K562 (cell line): ENCODE measurements around the gene SCNN1A. TPM values are rescaled to one million over a fixed set of nuclear protein-coding genes. Genes with fewer than 3 reads are reported as not detected.
A peak's percentile ranks its signal among the peaks of the same experiment; 100 is the strongest.

Experiments used
- ATF7 ChIP-seq: fragments of 450-650 bp; IDR thresholded peaks from 2 replicates; pipeline ENCODE4 v1.7.1; 2014; ENCODE audit warnings: mild to moderate bottlenecking, moderate library complexity
- CHD4 ChIP-seq: fragments of 200-600 bp; sonication (generic); IDR thresholded peaks from 3 replicates; pipeline ENCODE4 v1.6.1; 2012; ENCODE audit warnings: low read depth, mild to moderate bottlenecking, mixed read lengths, low read length, inconsistent platforms; ENCODE audit not compliant: insufficient read depth, insufficient replicate concordance, poor library complexity, severe bottlenecking
- CTBP1 ChIP-seq: fragments of 450-650 bp; IDR thresholded peaks from 2 replicates; pipeline ENCODE4 v1.6.1; 2016; ENCODE audit warnings: borderline replicate concordance
- FOXP1 ChIP-seq: sonication (generic); formaldehyde crosslinking; IDR thresholded peaks from 2 replicates; pipeline ENCODE4 v1.8.0; 2022; ENCODE audit warnings: mild to moderate bottlenecking, missing genetic modification reagents
- FUS ChIP-seq: fragments of 200-400 bp; formaldehyde crosslinking; optimal IDR thresholded peaks from 2 replicates; pipeline ENCODE3; 2017; ENCODE audit warnings: low read depth, low read length
- MTA3 ChIP-seq: fragments of 450-650 bp; formaldehyde crosslinking; IDR thresholded peaks from 2 replicates; pipeline ENCODE4 v1.6.1; 2017; ENCODE audit warnings: mild to moderate bottlenecking, borderline replicate concordance
- MXI1 ChIP-seq: IDR thresholded peaks from 2 replicates; pipeline ENCODE4 v1.6.1; 2011; ENCODE audit warnings: low read depth, mild to moderate bottlenecking, improper control_type of control experiment, low read length
- PHF21A ChIP-seq: fragments of 450-650 bp; IDR thresholded peaks from 2 replicates; pipeline ENCODE4 v1.6.1; 2017; ENCODE audit warnings: low read depth, borderline replicate concordance
- RAD51 ChIP-seq: fragments of 450-650 bp; IDR thresholded peaks from 2 replicates; pipeline ENCODE4 v1.7.1; 2016; ENCODE audit warnings: low read depth, mild to moderate bottlenecking, borderline replicate concordance
- RBM34 ChIP-seq: fragments of 200-400 bp; formaldehyde crosslinking; IDR thresholded peaks from 2 replicates; pipeline ENCODE4 v1.6.1; 2018; ENCODE audit warnings: low read length, borderline replicate concordance; ENCODE audit not compliant: insufficient read depth
- TCF7 ChIP-seq: sonication (generic); IDR thresholded peaks from 2 replicates; pipeline ENCODE4 v1.6.1; 2016; ENCODE audit warnings: antibody characterized with exemption, borderline replicate concordance
- THRAP3 ChIP-seq: fragments of 450-650 bp; IDR thresholded peaks from 2 replicates; pipeline ENCODE4 v1.6.1; 2016; ENCODE audit warnings: mild to moderate bottlenecking, inconsistent platforms, borderline replicate concordance
- WHSC1 ChIP-seq: IDR thresholded peaks from one replicate; pipeline ENCODE4 v1.6.1; 2012; ENCODE audit warnings: low read length, control low read depth, inconsistent platforms
- ZNF75A ChIP-seq: fragments of 450-650 bp; formaldehyde crosslinking; IDR thresholded peaks from 2 replicates; pipeline ENCODE4 v1.4.0; 2020; ENCODE audit warnings: mild to moderate bottlenecking
- ZNF766 ChIP-seq: fragments of 200-800 bp; sonication (Bioruptor generic); conservative IDR thresholded peaks from 2 replicates; pipeline ENCODE4 v1.6.1; 2016; ENCODE audit warnings: missing genetic modification characterization, missing compliant biosample characterization
- polyA plus RNA-seq, 8 experiments: library from polyadenylated mRNA; depleted of rRNA in 4 of 8; stranded (reverse) in 5 of 8; unstranded in 3 of 8; fragments of >200 nt; fragmentation: Nextera tagmentation in 2 of 8; fragmentation: Illumina TruSeq in 1 of 8; extraction: Ambion mirVana in 2 of 8; extraction: Trizol in 1 of 8; gene quantifications; 2 replicates each; pipeline versions ENCODE4 v1.2.1 to v1.2.3, GENCODE V29; 2011 to 2014; ENCODE audit warnings: inconsistent platforms in 1 of 8, missing spikeins in 1 of 8
- total RNA-seq, 7 experiments: library from RNA; depleted of rRNA in 6 of 7; stranded (reverse); fragments of >200 nt in 6 of 7; fragmentation: Illumina TruSeq in 2 of 7; extraction: Trizol in 2 of 7; gene quantifications; 2 replicates each; pipeline versions ENCODE4 v1.2.1 to v1.2.3, GENCODE V29; 2011 to 2021; ENCODE audit warnings: low replicate concordance in 1 of 7
- TF ChIP-seq, protein P1 (sequence below), 2 experiments: IDR thresholded peaks; 2 replicates each; pipeline ENCODE4 v1.6.1; 2011; ENCODE audit warnings: borderline replicate concordance in 1 of 2, control low read depth in 1 of 2, low read depth in 1 of 2, low read length in 1 of 2, mild to moderate bottlenecking in 1 of 2, mixed read lengths in 1 of 2, moderate library complexity in 1 of 2; ENCODE audit not compliant: insufficient read depth in 1 of 2, insufficient read length in 1 of 2, poor library complexity in 1 of 2, severe bottlenecking in 1 of 2; ENCODE audit errors: extremely low read depth in 1 of 2
- TF ChIP-seq, protein P2 (sequence below), 2 experiments: fragments of 150-350 bp in 1 of 2; IDR thresholded peaks; 2 replicates each; pipeline ENCODE4 v1.6.1; 2012 to 2016; ENCODE audit warnings: low read depth in 2 of 2, low read length in 2 of 2, mild to moderate bottlenecking in 1 of 2, moderate library complexity in 1 of 2
- TF ChIP-seq, protein P3 (sequence below): sonication (generic); formaldehyde crosslinking; IDR thresholded peaks from 2 replicates; pipeline ENCODE4 v1.8.1; 2023; ENCODE audit warnings: mild to moderate bottlenecking, missing genetic modification reagents, moderate library complexity
- TF ChIP-seq, protein P4 (sequence below): sonication (generic); formaldehyde crosslinking; IDR thresholded peaks from 2 replicates; pipeline ENCODE4 v1.8.0; 2022; ENCODE audit warnings: mild to moderate bottlenecking, missing genetic modification reagents

The SCNN1A gene
- total and polyA plus RNA-seq, 9 of the 15 experiments (the other 6 are each of a cell fraction or from before 2014, with no cell fraction given), result 0.15 to 0.49 (median 0.32) TPM; not detected in 5

DNA sequence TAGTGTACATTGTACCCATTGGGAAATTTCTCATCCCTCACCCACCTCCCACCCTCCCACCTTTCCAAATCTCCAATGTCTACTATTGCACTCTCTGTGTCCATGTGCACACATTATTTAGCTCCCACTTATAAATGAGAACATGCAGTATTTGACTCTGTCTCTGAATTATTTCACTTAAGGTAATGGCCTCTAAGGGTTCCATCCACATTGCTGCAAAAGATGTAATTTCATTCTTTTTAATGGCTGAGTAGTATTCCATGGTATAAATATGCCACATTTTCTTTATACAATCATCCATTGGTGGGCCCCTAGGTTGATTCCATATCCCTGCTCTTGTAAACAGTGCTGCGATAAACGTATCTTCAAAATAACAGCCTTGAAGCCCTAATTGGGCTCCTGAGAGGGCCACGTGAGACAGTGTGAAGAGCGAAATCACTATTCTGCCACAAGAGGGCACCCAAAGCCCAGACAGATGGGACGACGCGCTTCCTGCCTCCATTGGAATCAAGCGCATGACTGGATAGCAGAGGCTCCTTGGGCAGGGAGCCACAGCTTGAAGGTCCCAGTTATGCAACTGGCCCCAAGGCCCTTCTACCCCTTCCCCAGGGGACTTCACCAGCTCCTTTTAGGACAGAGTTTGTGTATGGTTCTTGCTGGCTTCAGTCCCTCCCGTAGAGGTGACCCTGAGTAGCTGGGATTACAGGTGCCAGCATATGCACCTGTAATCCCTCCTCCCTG lies 48.1 kb upstream of the SCNN1A start (continued):
- peak; percentile 45; the same call in 1 of the 2 replicates for TF ChIP-seq RAD51
- TF ChIP-seq PHF21A, result no peak
- no peak for TF ChIP-seq FUS
- no peak for TF ChIP-seq WHSC1
- TF ChIP-seq ZNF75A, result no peak
- TF ChIP-seq, protein P1, sequence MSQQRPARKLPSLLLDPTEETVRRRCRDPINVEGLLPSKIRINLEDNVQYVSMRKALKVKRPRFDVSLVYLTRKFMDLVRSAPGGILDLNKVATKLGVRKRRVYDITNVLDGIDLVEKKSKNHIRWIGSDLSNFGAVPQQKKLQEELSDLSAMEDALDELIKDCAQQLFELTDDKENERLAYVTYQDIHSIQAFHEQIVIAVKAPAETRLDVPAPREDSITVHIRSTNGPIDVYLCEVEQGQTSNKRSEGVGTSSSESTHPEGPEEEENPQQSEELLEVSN (IDR thresholded peaks at IDR 0.05; ENCODE audit: borderline replicate concordance in 1 of 2, extremely low read depth in 1 of 2, insufficient read depth in 1 of 2, insufficient read length in 1 of 2, low read depth in 1 of 2, low read length in 1 of 2, poor library complexity in 1 of 2, severe bottlenecking in 1 of 2), result peak; percentile 72 to 90
- TF ChIP-seq, protein P2, sequence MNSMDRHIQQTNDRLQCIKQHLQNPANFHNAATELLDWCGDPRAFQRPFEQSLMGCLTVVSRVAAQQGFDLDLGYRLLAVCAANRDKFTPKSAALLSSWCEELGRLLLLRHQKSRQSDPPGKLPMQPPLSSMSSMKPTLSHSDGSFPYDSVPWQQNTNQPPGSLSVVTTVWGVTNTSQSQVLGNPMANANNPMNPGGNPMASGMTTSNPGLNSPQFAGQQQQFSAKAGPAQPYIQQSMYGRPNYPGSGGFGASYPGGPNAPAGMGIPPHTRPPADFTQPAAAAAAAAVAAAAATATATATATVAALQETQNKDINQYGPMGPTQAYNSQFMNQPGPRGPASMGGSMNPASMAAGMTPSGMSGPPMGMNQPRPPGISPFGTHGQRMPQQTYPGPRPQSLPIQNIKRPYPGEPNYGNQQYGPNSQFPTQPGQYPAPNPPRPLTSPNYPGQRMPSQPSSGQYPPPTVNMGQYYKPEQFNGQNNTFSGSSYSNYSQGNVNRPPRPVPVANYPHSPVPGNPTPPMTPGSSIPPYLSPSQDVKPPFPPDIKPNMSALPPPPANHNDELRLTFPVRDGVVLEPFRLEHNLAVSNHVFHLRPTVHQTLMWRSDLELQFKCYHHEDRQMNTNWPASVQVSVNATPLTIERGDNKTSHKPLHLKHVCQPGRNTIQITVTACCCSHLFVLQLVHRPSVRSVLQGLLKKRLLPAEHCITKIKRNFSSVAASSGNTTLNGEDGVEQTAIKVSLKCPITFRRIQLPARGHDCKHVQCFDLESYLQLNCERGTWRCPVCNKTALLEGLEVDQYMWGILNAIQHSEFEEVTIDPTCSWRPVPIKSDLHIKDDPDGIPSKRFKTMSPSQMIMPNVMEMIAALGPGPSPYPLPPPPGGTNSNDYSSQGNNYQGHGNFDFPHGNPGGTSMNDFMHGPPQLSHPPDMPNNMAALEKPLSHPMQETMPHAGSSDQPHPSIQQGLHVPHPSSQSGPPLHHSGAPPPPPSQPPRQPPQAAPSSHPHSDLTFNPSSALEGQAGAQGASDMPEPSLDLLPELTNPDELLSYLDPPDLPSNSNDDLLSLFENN (IDR thresholded peaks at IDR 0.05; ENCODE audit: low read depth in 2 of 2, low read length in 2 of 2), result no peak
- no peak for TF ChIP-seq THRAP3
- TF ChIP-seq, protein P3, sequence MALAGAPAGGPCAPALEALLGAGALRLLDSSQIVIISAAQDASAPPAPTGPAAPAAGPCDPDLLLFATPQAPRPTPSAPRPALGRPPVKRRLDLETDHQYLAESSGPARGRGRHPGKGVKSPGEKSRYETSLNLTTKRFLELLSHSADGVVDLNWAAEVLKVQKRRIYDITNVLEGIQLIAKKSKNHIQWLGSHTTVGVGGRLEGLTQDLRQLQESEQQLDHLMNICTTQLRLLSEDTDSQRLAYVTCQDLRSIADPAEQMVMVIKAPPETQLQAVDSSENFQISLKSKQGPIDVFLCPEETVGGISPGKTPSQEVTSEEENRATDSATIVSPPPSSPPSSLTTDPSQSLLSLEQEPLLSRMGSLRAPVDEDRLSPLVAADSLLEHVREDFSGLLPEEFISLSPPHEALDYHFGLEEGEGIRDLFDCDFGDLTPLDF (CRISPR knock-in tag), result no peak
- no peak for TF ChIP-seq FOXP1 (CRISPR knock-in tag)
- no peak for TF ChIP-seq TCF7
- TF ChIP-seq CTBP1, result peak; percentile 31; the same call in 1 of the 2 replicates
- TF ChIP-seq, protein P4, sequence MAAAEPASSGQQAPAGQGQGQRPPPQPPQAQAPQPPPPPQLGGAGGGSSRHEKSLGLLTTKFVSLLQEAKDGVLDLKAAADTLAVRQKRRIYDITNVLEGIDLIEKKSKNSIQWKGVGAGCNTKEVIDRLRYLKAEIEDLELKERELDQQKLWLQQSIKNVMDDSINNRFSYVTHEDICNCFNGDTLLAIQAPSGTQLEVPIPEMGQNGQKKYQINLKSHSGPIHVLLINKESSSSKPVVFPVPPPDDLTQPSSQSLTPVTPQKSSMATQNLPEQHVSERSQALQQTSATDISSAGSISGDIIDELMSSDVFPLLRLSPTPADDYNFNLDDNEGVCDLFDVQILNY (CRISPR knock-in tag), result no peak
- TF ChIP-seq RBM34, result no peak
- no peak for TF ChIP-seq MXI1
- no peak for TF ChIP-seq ZNF766 (CRISPR knock-in tag)
- no peak for TF ChIP-seq CHD4
- no peak for TF ChIP-seq MTA3
- no peak for TF ChIP-seq ATF7
